Measurements from ENCODE around the gene IFT88. TPM values are rescaled to one million over a fixed set of nuclear protein-coding genes. Genes with fewer than 3 reads are reported as not detected.

Gene IFT88
- total RNA-seq, 2 donors from 2014 or later: 5.1 to 5.7 TPM

DNA sequence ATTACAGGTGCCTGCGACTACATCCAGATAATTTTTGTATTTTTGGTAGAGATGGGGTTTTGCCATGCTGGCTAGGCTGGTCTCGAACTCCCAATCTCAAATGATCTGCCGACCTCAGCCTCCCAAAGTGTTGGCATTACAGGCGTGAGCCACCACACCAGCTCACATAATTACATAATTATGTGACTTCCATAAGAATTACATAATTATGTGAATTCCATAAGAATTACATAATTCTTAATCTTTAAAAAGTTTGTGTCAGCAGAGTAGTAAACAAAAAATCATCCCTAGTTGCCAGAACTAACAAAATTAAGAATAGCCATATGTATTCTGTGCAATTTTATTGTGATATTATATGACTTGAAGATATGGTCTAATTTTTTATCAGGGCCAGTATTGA is 25.6 kb downstream of the IFT88 start:
- H3K9me3 ChIP-seq: no peaks in the 10 kb centered on the region
- no peaks in the 10 kb centered on the region for H3K27me3 ChIP-seq
- TF ChIP-seq, protein P1, sequence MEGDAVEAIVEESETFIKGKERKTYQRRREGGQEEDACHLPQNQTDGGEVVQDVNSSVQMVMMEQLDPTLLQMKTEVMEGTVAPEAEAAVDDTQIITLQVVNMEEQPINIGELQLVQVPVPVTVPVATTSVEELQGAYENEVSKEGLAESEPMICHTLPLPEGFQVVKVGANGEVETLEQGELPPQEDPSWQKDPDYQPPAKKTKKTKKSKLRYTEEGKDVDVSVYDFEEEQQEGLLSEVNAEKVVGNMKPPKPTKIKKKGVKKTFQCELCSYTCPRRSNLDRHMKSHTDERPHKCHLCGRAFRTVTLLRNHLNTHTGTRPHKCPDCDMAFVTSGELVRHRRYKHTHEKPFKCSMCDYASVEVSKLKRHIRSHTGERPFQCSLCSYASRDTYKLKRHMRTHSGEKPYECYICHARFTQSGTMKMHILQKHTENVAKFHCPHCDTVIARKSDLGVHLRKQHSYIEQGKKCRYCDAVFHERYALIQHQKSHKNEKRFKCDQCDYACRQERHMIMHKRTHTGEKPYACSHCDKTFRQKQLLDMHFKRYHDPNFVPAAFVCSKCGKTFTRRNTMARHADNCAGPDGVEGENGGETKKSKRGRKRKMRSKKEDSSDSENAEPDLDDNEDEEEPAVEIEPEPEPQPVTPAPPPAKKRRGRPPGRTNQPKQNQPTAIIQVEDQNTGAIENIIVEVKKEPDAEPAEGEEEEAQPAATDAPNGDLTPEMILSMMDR (IDR thresholded peaks at IDR 0.05): no peak
- H3K4me3 ChIP-seq: no peak overlapping the region
- H3K36me3 ChIP-seq: no peaks in the 10 kb centered on the region
- H3K27ac ChIP-seq: no peak overlapping the region
- H3K4me1 ChIP-seq: no peaks in the 10 kb centered on the region
- no peak for DNase-seq (ENCODE audit: low spot score)

DNA sequence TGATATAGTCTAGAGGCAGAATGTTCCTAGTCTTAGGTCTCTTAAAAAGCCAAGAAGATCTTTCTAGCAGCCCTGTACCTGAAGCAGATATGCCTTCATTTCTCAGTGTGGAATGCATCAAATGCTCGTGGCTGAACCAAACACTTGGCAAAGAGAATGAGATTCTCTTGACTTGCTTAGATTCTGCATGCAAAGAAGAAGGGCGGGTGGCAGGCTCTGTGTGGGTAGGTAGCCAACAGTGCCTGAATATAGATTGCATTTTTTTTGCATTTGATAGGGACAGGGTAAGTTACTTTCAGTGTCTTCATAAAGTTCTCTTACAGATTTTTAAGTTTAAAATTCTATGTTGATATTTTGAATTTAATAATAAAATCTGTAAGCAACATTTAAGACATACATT is 27.3 kb downstream of the IFT88 start:
- Histone ChIP-seq H3K9me3 (no peaks in the 10 kb centered on the region), H3K36me3 (no peaks in the 10 kb centered on the region), H3K4me3 (no peak overlapping the region), H3K27ac (no peak overlapping the region), H3K27me3 (no peaks in the 10 kb centered on the region), H3K4me1 (no peaks in the 10 kb centered on the region)
- TF ChIP-seq, protein P1 (IDR thresholded peaks at IDR 0.05): no peak
- no peak for DNase-seq (ENCODE audit: low spot score)

DNA sequence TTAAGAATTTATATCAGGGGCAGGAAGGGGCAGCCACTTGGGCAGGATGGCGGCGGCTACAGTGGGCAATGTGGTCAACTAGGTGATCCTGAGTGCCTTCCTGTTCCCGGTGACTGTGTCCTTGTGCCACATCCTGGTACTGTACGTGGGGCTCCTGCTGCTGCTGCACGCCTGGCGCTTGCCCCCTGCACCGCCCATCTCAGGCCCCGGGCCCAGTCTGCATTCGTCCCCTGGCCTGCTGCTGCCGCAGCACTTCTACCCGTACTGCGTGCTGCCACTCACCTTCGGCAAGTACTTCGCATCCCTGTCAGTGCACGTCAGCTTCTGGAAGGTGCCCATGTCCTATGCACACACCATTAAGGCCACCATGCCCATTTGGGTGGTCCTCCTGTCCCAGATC is 40.1 kb downstream of the IFT88 start:
- peaks cover 18% of the 10 kb centered on the region for H3K36me3 ChIP-seq
- no peaks in the 10 kb centered on the region for H3K9me3 ChIP-seq
- no peak overlapping the region for H3K4me3 ChIP-seq
- no peaks in the 10 kb centered on the region for H3K4me1 ChIP-seq
- no peak overlapping the region for H3K27ac ChIP-seq
- no peak for DNase-seq (ENCODE audit: low spot score)
- H3K27me3 ChIP-seq: no peaks in the 10 kb centered on the region
- TF ChIP-seq, protein P1 (IDR thresholded peaks at IDR 0.05): no peak

DNA sequence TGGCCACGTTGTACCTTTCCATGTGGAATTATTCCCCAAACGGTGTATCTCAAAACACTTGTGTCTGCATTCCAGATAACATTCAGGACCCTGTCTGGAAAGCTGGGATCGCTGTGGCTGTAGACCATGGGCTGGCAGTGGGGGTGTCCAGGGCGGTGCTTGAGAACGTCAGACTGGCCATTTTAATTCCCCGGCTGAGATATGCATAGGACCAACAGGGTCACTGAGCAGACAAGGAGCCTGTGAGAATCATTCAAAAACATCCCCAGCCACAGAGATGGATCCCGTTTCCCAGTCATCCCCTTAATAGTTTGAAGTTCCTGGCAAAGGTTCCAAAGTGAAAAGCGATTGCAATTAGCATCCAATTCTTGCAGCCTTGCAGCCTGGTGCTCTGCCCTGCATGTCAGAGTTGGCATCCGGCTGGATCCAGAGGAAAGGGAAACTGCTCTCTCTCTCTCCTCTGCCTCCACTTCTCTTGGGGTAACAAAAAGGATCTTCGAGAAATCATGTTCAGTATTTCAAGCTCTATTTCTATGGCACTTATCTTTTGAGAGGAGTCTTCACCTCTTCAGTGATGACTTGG is 41.6 kb downstream of the IFT88 start:
- no peak overlapping the region for H3K4me3 ChIP-seq
- no peaks in the 10 kb centered on the region for H3K9me3 ChIP-seq
- no peaks in the 10 kb centered on the region for H3K4me1 ChIP-seq
- H3K27me3 ChIP-seq: no peaks in the 10 kb centered on the region
- H3K27ac ChIP-seq: no peak overlapping the region
- H3K36me3 ChIP-seq: peaks cover 18% of the 10 kb centered on the region
- TF ChIP-seq, protein P1 (IDR thresholded peaks at IDR 0.05): no peak
- no peak for DNase-seq (ENCODE audit: low spot score)

DNA sequence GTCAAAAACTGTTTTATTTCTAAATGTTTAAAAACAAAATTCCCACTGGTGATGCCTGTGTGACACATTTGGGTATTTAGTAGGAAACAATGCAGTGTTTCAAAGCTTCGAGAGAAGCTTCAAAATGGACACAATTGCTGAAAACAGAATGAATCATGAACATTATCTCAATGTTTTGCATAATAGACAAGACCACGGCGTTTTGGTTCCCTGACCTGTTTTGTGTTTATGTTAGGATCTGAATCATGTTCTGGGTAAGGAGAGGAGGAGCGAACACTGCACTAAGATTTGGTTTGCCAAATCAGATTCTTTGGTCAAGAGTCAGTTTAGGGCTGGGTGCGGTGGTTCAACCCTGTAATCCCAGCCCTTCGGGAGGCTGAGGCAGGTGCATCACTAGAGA is 42.2 kb downstream of the IFT88 start:
- Histone ChIP-seq H3K27ac (no peak overlapping the region), H3K9me3 (no peaks in the 10 kb centered on the region), H3K4me3 (no peak overlapping the region), H3K27me3 (no peaks in the 10 kb centered on the region), H3K36me3 (peaks cover 18% of the 10 kb centered on the region), H3K4me1 (no peaks in the 10 kb centered on the region)
- TF ChIP-seq, protein P1 (IDR thresholded peaks at IDR 0.05): no peak
- no peak for DNase-seq (ENCODE audit: low spot score)

DNA sequence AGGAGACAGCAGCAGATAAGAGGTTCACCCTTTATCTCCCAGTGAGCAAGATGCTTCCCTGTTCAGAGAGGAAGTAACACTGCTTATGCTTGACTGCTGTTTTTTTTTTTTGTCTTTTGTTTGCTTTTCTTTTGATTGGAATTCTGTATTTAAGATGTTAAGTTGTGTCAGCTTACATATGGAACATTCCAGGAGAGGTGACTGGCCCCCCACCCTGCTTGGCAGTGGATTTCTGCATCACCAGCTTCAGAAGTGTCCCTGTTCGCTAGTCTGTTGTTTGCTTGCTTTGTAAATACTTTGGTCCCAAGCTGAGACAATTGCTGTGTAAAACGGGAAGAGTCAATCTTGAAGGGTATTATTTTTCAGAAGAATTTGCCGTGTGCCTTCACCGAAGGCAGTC is 43.0 kb downstream of the IFT88 start:
- Histone ChIP-seq H3K4me3 (no peak overlapping the region), H3K4me1 (no peaks in the 10 kb centered on the region), H3K27me3 (no peaks in the 10 kb centered on the region), H3K9me3 (no peaks in the 10 kb centered on the region), H3K36me3 (peaks cover 17% of the 10 kb centered on the region), H3K27ac (no peak overlapping the region)
- TF ChIP-seq, protein P1 (IDR thresholded peaks at IDR 0.05): no peak
- no peak for DNase-seq (ENCODE audit: low spot score)

Measured in right atrium auricular region (tissue), 2 donors.